ENCODE measurements around the gene RAB3C.

RAB3C gene

DNA sequence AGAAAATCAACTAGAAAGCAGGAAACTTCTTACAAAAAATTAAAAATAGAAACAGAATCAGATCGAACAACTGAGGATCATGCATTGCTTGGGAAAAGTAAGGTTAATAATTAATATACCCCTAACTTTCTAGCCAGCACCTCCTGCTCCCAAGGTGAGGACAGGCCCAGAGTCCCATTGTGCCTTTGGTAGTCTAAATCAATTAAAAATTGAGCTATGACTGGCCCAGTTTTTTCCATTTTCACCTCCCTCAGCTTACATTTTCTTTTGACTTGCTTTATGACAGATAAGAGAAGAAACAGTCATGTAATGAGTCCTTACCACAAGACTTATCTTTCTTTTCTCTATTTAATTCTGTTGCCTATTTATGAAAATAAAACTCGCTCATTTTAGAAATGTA is 182.2 kb downstream of the RAB3C start:
- FAIRE-seq: no peak
- no peak for DNase-seq (ENCODE audit: insufficient read length, low spot score)

DNA sequence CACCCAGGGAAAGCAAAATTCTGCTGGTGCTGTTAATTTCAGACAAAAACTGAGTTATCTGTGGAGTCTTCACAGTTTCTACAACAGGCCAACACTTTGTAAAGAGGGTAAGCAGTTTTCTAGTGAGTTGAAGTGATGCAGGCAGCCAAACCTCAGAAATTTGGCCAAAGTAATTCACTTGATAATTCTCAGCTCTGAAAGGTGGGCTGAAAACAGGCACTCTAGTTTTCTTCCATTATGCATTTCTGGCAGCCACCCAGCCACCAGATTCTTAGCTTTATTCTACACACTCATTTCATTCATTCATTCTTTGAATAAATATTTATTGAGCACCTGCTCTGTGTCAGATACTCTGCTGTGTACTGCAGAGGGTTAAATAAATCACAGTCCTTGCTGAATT is 184.2 kb downstream of the RAB3C start:
- FAIRE-seq: no peak
- DNase-seq (ENCODE audit: insufficient read length, low spot score): no peak

DNA sequence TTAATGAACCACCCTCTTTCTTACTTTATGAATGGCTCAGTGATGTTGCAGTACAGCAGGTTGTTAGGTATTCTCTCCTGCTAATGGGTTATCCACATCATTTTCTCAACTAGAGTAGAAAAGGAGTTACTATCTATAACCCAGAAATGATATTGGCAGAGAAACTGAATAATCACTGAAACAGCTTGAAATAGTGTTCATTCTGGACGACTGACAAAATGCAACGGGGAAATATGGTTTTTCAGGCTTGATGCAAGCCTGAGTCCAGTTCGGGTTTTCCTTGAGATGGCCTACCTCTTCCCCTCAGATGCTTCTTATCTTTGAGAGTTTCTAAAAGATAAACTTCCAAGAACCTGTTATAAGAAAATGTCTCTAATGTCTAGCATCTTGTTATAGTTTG is 187.3 kb downstream of the RAB3C start:
- DNase-seq (ENCODE audit: insufficient read length, low spot score) (no peak), FAIRE-seq (no peak)

DNA sequence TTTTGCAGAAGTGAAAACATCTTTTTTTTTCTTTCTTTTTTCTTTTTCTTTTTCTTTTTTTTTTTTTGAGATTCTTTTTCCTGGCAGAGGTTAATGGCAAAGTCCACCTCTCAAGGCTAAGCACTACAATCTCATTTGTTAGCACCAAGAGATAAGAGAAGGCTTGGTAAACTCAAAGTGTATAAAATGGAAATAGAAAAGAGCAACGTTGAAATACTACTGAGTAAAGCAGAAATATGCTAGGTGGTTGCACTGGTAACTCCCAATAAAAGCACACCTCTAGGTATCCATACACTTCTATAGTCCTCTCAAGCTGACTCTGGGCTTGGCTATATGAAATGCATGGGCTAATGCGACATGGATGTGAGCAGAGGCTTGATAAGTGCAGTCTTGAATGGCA is 188.9 kb downstream of the RAB3C start:
- DNase-seq (ENCODE audit: insufficient read length, low spot score): no peak
- no peak for FAIRE-seq

DNA sequence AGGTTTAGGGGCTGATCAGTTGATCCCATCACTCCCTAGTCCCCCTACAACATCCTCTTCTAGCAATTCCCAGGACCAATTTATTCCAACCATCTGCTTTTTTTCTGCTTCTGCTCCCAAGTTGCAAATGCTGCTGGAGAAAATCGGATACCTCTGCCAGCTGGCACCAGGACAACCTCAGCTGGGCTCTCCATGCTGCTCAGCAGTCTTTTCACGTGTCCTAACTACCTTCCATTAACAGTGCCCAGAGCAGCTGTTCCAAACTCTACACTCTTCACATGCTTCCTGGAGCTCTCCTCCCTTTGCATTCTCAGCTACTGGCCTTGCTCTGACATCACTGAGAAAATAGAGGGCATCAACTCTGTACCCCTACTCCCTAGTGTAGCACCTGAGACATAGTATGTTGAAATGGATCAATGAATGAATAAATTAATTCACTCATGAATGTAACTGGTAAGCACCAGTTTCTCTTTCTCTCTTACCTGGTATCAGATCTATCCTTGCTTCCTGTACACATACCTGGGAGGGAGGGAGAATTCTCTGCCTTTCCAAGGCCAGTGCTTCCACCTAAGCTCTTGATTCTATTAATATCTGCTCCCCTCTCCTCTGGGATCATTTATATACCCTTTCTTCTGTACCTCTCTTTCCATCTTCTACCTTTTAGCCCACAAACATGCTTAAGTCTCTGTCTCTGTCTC is 191.0 kb downstream of the RAB3C start:
- FAIRE-seq (no peak), DNase-seq (ENCODE audit: insufficient read length, low spot score) (no peak)

DNA sequence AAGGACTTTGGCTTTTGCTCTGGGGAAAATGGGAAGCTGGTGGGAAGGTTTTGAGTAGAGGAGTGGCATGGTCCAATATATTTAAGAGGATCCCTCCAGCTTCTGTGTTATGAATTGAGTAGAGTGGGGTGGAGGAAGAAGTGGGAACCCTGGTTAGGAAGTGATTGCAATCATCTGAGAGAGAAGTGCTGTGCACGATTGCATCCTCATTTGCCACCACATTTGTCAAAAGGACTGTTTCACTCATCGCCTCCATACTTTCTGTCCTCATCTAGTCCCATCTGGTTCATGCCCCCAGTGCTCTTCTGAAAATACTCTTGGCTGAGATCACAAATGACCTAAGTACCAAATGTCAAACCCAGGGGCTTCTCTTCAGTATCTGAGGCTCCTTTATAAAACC is 192.1 kb downstream of the RAB3C start:
- DNase-seq (ENCODE audit: insufficient read length, low spot score) (no peak), FAIRE-seq (no peak)

DNA sequence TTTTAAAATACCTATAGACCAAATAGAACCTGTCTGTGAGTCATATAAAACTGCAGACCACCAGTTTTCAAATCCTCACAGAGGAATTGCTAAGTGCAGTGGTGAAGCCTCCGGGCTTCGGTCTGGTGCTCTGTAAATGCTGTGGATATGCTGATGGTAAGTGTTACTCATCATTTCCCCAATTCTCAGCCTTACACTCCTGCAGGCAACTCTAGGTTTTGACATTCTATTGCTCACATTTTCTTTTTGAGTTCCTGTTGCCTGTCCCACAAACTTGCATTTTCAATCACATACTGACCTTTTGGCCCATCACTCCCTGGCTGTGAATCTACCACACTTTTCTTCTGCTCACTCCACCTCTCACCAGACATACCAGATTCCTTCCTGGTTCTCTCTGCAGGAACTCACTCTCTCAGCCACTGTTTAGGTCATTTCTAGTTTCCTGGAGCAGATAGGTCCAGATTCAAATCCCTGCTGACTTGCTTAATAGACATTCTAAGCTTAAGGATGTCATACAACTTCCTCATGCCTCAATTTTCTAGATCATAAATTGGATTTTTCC is 192.9 kb downstream of the RAB3C start:
- DNase-seq (ENCODE audit: insufficient read length, low spot score) (no peak), FAIRE-seq (no peak)

DNA sequence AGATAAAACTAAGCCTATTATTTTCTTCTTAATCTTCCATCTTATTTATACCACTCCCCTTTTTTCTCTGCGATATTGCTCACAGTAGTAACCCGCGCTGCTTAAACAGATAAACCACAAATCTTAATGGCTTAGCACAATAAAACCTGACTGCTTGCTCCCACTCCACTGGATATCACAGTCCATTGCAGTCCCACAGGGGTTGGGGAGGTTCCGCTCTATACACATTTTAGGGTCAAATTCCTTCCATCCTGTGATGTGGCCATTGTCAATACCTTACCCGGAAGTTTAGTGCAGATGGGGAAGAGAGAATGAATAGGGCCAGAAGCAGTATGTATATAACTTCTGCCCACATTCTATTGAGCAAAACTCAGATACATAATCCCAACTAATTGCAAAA is 193.7 kb downstream of the RAB3C start:
- FAIRE-seq: no peak
- DNase-seq (ENCODE audit: insufficient read length, low spot score): no peak

DNA sequence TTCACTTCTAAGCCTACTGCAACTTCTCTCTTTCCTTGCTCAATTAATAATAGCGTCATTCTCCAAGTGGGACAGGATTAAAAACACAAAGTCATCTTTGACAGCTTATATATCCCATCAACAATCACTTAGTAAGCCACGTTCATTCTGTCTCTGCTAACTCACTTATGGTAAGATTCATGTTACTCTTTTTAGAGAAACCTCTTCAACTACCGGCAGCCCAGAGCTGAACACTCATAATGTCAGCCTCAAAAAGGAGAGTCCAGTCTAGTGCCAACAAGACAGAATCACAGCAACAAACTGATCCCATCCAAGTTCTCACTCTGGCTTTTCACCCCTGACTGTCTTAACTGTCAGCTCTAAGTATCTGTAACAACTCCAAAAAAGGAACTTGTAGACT is 196.0 kb downstream of the RAB3C start:
- no peak for DNase-seq (ENCODE audit: insufficient read length, low spot score)
- FAIRE-seq: no peak

DNA sequence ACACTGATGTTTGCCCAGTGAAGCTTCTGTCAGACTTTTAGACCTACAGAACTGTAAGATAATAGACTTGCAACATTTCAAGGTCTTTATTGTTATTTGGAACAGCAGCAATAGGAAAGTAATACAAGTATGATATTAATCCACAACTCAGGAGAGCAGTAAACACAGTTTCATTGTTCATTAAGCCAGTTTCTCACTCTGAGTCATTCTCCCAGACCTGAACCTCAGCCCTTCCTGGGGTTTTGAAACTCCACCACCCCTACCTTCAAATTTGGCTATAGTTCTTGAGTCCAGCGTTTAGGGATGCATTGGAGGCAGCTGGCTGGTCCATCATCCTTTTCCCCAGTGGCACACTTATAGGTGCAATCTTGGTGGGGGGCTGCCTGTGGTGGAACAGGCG is 203.2 kb downstream of the RAB3C start:
- DNase-seq (ENCODE audit: insufficient read length, low spot score): no peak
- FAIRE-seq: no peak

DNA sequence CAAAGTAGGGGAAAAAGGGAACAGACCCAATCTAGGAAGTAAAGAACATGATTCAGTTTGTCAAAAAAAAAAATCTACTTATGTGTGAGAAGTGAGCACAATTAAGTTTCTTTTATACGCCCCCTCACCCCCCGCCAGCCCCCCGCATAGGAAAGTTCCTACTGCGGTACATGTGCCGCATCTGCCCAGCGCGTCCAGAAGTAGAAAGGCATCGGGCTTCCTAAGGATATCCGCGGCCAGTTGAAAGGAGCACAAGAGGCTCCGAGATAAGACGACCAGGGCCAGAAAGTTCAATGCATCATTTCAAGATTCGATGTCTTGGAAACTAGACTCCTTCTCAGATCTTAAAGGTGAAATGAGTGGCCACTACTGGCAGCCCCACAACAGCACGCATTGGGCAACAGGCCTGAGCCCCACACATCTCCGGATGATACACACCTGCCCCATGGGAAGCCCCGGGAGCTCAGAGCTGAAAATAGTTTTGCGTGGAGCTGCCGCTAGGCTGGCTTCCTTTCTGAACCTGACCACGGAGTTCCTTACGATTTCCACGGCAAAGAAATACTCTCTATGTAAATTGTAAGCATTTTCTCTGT is 203.9 kb downstream of the RAB3C start:
- FAIRE-seq: no peak
- no peak for DNase-seq (ENCODE audit: insufficient read length, low spot score)

DNA sequence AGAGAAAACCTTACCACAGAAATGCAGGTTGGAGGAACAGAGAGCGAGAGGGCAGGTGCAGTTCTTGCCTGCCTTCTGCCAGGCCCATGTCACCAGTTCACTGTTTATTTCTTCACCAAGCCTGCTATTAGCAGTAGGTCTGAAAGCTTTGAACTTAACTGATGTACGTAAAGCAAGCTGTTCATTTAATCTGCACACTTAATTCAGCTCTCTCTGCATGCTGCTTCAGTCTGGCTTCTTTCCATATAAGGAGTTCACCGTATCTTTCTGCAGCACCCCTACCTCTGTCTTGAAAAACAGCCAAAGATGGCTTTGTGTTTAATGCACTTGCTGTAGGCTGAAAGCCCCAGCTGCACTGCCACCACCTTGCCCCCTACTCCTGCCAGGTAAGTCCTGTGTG is 205.1 kb downstream of the RAB3C start:
- FAIRE-seq: no peak
- no peak for DNase-seq (ENCODE audit: insufficient read length, low spot score)

DNA sequence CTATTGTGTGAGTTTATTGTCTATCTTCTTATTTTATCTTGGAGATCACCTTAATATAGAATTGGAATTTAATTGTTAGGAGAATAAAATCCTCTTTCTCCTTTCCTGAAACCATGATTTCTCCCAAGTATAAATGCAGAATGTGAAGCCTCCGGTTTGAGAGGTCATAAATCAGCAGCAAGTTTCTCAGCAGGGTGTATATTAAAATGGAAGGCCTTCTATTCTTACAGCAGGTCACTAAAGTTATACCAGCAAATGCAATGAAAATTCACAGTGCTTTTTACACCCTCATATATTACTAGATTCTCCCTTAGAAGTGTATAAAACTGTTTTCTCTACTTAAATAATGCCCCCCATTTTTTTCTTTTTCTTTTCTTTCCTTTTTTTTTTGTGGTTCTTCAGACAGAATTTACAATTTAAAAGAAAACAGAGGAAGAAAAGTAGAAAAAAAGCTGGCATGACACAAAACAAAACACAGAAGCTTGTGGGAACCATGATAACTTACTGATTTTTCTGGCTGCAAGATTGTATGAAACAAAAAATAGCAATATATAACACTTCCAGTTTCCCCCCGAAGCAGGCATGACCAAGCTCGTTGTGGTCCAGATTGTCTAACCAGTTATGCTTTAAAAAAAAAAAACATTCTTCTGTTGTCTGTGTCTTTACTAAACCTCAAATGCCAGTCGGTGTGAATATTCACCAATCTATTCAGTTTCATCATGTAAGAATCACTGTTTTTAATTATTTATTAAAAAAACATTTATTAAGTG is 211.2 kb downstream of the RAB3C start:
- no peak for DNase-seq (ENCODE audit: insufficient read length, low spot score)
- no peak for FAIRE-seq

DNA sequence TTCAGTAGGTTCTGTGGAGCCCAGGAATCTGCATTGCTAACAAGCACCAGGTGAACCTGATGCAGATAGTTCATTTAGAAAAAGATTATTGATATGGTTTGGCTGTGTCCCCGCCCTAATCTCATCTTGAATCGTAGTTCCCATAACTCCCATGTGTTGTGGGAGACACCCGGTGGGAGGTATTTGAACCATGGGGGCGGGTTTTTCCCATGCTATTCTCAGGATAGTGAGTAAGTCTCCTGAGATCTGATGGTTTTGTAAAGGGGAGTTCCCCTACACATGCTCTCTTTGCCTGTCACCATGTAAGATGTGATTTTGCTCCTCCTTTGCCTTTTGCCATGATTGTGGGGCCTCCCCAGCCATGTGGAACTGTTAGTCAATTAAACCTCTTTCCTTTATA is 212.0 kb downstream of the RAB3C start:
- no peak for DNase-seq (ENCODE audit: insufficient read length, low spot score)

DNA sequence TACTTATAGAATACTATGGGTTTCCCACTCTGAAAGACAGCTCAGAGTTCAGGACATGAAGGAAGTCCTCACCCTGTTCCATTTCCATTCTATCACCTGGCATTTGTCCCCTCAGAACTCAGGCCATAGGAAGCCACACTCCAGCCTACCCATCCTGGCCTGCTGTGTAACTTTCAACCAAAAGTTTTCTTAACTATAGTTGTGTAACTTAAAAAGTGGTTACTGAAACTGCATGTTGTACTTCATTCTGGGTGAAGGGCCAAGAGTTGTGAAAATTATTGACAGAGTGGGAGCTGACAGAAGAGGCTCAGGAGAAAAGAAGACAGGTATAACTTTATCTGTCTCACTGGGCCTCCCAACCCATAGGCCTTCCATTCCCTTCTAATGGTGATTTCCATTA is 212.5 kb downstream of the RAB3C start:
- DNase-seq (ENCODE audit: insufficient read length, low spot score) (no peak), FAIRE-seq (no peak)

More for the DNA sequence above, 212.0 kb downstream of the RAB3C start:
- FAIRE-seq: no peak

DNA sequence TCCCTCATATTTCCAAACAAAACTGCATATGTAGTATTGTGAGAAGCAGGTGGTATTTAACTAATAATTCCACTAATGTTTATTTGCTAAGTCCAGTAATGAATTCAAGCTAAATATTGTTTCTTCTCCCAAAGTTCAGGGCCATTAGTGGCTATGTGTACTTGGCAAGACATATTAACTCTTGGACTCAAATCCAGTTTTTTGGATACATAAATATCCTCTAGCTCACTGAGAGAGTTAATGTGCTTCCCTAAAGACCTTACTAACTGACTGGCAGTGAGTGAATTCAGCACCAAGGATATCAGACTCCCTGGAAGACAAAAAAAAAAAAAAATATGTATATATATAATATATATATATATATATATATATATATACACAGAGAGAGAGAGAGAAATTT is 214.1 kb downstream of the RAB3C start:
- DNase-seq (ENCODE audit: insufficient read length, low spot score) (no peak), FAIRE-seq (no peak)

DNA sequence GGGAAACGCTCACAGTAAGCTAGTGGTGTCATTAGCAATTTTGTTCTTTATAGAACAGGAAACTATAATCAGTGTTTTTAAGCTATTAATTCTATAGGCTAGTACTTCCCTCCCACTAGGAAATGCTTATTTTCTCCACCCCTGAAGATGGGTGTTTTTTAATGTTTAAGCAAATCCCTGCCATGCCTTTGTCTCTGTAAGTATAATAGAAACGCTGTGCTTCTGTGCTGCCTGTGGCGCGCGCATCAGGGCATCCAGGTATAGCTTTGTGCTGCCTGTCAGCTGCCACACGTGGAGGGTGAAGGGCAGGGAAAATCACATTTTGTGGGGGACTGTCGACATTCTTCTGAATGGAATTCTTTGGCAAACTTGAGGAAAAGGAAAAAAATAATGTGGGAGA is 217.5 kb downstream of the RAB3C start:
- DNase-seq (ENCODE audit: insufficient read length, low spot score) (no peak), FAIRE-seq (no peak)

DNA sequence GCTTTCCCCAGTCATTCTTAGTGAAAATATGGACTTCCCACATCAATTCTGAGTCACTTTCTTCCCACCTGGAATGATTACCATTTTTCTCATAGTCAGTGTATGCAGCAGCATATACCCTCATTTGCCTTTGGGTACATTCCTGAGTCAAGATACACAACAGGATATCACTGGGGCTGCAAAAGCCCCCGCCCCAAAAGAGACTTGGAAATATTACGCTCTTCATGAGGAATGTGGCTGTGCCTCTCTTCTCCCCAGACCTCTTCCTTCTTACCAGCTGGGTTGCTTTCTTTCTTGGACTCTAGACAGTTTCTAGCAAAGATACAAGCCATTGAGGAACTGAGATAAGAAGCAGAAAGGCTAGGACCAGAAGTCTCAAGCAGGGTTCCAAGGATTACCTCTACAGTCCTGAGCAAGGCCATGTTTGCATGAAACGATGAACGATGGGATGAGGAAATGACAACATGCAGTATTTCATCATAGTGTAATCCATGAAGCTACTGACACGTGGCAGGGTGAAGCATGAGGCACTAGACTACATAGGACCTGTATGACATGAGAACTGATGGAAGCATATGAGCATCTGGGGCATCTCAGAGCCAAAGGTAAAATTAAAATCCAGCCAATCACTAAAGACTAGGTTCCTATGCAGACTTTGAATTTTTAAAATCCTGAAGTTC is 218.1 kb downstream of the RAB3C start:
- DNase-seq (ENCODE audit: insufficient read length, low spot score) (no peak), FAIRE-seq (no peak)

DNA sequence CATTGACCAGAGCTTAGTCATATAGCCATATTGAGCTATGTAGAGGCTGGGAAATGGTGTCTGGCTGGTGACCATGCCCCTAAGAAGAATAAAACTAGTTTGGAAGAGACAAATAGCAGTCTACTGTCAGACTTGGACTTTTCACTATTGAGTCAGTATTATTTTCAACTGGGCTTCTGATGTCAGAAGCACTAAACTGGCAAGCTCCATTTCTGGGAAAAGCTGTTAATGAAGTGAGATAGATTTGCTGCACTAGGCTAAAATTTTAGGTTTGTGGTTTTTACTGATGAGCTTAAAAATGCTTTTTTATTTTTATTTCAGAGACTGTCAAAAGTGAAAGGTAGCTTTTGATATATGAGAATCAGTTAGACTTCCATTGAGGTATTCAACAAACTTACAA is 220.2 kb downstream of the RAB3C start:
- FAIRE-seq: no peak
- DNase-seq (ENCODE audit: insufficient read length, low spot score): no peak

DNA sequence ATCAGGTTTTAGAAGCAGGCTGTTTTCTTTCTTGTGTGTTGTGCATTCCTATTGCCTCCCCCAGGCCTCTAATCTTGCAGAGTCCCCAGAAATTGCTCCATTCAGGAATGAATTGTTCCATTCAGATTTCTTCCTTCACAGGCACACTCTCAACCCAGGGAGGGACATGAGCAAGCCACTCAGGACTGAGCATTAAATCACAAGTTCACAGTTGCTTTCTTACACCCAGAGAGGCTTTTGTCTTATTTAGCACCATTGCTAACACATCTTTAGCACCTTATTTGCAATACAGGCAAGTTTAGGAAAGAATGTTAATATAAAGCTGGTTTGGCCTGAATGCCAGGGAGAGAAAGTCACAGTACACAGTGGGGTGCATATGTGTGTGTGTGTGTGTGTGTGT is 221.4 kb downstream of the RAB3C start:
- DNase-seq (ENCODE audit: insufficient read length, low spot score) (no peak), FAIRE-seq (no peak)

DNA sequence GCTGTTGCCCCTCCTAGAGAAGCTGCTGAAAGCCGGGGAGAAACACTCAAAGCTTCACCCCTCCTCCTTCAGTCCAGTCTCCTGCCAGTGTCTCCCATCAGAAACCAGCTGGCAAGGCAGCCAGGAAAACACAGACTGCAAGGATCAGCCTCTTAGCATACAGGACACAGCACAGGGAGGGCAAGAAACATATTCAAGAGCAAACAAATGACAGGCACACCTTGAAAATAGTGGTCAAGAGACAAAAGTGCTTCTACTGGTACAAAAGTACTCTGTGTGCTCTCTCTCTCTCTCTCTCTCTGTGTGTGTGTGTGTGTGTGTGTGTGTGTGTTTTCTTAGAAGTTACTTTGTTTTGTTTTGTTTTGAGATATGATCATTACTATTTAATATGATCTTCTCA is 227.2 kb downstream of the RAB3C start:
- DNase-seq (ENCODE audit: insufficient read length, low spot score) (no peak), FAIRE-seq (no peak)

Data from HTR-8/SVneo (cell line).